IMR-90 (cell line): ENCODE results near the gene DRD2. TPM values are rescaled to one million over a fixed set of nuclear protein-coding genes. Genes with fewer than 3 reads are reported as not detected.

Experiments
- ATAC-seq: fragments of 200-7000 bp; cut with Tn5 transposase; 2 replicates; pipeline ENCODE4 v1.9.1; 2020; ENCODE audit warnings: low read depth, mild to moderate bottlenecking, moderate library complexity
- BruUV-seq: library from RNA; stranded (reverse); fragments of 400-500 nt; replicated peaks from 2 replicates; lab custom pipeline; 2021; lab: Mats Ljungman, UMichigan
- CTCF ChIA-PET: fragments of 300-600 bp; formaldehyde crosslinking; extraction: SDS; loops from one replicate; lab custom pipeline; 2021; ENCODE audit warnings: antibody characterized with exemption; lab: Yijun Ruan, JAX
- POLR2A ChIA-PET: fragments of 300-600 bp; sonication (Branson Sonifier 250); formaldehyde crosslinking; loops from one replicate; lab custom pipeline; 2022; ENCODE audit warnings: antibody characterized with exemption; ENCODE audit not compliant: unreplicated experiment; lab: Charles Lee
- DNase-seq: peaks from one replicate; pipeline ENCODE4 v3.0.0; 2013
- H2AFZ ChIP-seq: replicated peaks from 2 replicates; pipeline ENCODE3; 2013; ENCODE audit warnings: low read length, mild to moderate bottlenecking; ENCODE audit not compliant: poor library complexity
- H2AK5ac ChIP-seq: 2 replicates; pipeline ENCODE4 v1.6.1; 2013; ENCODE audit warnings: low read depth, low read length, inconsistent platforms
- H2AK9ac ChIP-seq: replicated peaks from 2 replicates; pipeline ENCODE3; 2013; ENCODE audit warnings: mild to moderate bottlenecking, low read depth, low read length, moderate library complexity; ENCODE audit not compliant: poor library complexity
- H2BK120ac ChIP-seq: 2 replicates; pipeline ENCODE4 v1.6.1; 2013; ENCODE audit warnings: low read depth, low read length, inconsistent platforms
- H2BK15ac ChIP-seq: 3 replicates; pipeline ENCODE4 v1.6.1; 2013; ENCODE audit warnings: low read depth, low read length, inconsistent platforms
- H2BK20ac ChIP-seq: 2 replicates; pipeline ENCODE4 v1.6.1; 2013; ENCODE audit warnings: low read depth, mild to moderate bottlenecking, inconsistent platforms, low read length, moderate library complexity
- H2BK5ac ChIP-seq: 2 replicates; pipeline ENCODE4 v1.6.1; 2013; ENCODE audit warnings: mild to moderate bottlenecking, low read depth, low read length, inconsistent platforms; ENCODE audit not compliant: poor library complexity, severe bottlenecking
- H3K14ac ChIP-seq: replicated peaks from 2 replicates; pipeline ENCODE4 v1.6.1; 2013; ENCODE audit warnings: low read depth, low read length, inconsistent platforms
- H3K18ac ChIP-seq: 2 replicates; pipeline ENCODE4 v1.6.1; 2013; ENCODE audit warnings: low read depth, low read length, control low read depth
- H3K23ac ChIP-seq: 2 replicates; pipeline ENCODE4 v1.6.1; 2013; ENCODE audit warnings: low read depth, low read length, inconsistent platforms
- H3K27ac ChIP-seq: 2 replicates; pipeline ENCODE4 v1.5.1; 2013; ENCODE audit warnings: mild to moderate bottlenecking, control low read depth, low read length; ENCODE audit not compliant: insufficient read depth
- H3K27me3 ChIP-seq: 2 replicates; pipeline ENCODE4 v1.6.1; 2013; ENCODE audit warnings: low read length; ENCODE audit not compliant: control insufficient read depth, insufficient read depth
- H3K36me3 ChIP-seq: 2 replicates; pipeline ENCODE4 v1.6.1; 2013; ENCODE audit warnings: low read length, mixed read lengths; ENCODE audit not compliant: control insufficient read depth, insufficient read depth
- H3K4ac ChIP-seq: 2 replicates; pipeline ENCODE4 v1.6.1; 2013; ENCODE audit warnings: low read depth, low read length, inconsistent platforms
- H3K4me1 ChIP-seq: 2 replicates; pipeline ENCODE4 v1.6.1; 2013; ENCODE audit warnings: low read length, mixed read lengths; ENCODE audit not compliant: control insufficient read depth, insufficient read depth
- H3K4me2 ChIP-seq: 2 replicates; pipeline ENCODE4 v1.6.1; 2013; ENCODE audit warnings: low read depth, mild to moderate bottlenecking, control low read depth, low read length, moderate library complexity
- H3K4me3 ChIP-seq: 2 replicates; pipeline ENCODE4 v1.5.1; 2013; ENCODE audit warnings: low read depth, mild to moderate bottlenecking, control low read depth, low read length, moderate library complexity; ENCODE audit not compliant: insufficient read depth
- H3K56ac ChIP-seq: 2 replicates; pipeline ENCODE4 v1.6.1; 2013; ENCODE audit warnings: low read length, inconsistent platforms; ENCODE audit not compliant: insufficient read depth; ENCODE audit errors: extremely low read depth
- H3K79me1 ChIP-seq, 2 experiments: 2 replicates each; pipeline ENCODE4 v1.6.1; 2013; ENCODE audit warnings: low read length in 2 of 2, inconsistent platforms in 1 of 2, low read depth in 1 of 2
- H3K9ac ChIP-seq: 2 replicates; pipeline ENCODE4 v1.6.1; 2013; ENCODE audit warnings: low read depth, low read length, control low read depth
- H3K9me1 ChIP-seq: 2 replicates; pipeline ENCODE4 v1.6.1; 2013; ENCODE audit warnings: low read length, inconsistent platforms; ENCODE audit not compliant: insufficient read depth
- H3K9me3 ChIP-seq: 2 replicates; pipeline ENCODE4 v1.6.1; 2013; ENCODE audit warnings: low read length; ENCODE audit not compliant: control insufficient read depth, insufficient read depth
- H4K20me1 ChIP-seq: 2 replicates; pipeline ENCODE4 v1.6.1; 2013; ENCODE audit warnings: low read length, inconsistent platforms; ENCODE audit not compliant: insufficient read depth
- H4K5ac ChIP-seq: 2 replicates; pipeline ENCODE4 v1.6.1; 2013; ENCODE audit warnings: mild to moderate bottlenecking, low read depth, low read length, control low read depth
- H4K8ac ChIP-seq, 2 experiments: 2 replicates each; pipeline ENCODE4 v1.6.1; 2013; ENCODE audit warnings: low read depth in 2 of 2, low read length in 2 of 2, control low read depth in 1 of 2, inconsistent platforms in 1 of 2
- H4K91ac ChIP-seq: 2 replicates; pipeline ENCODE4 v1.6.1; 2013; ENCODE audit warnings: low read depth, low read length, inconsistent platforms; ENCODE audit not compliant: insufficient read depth
- BHLHE40 ChIP-seq: fragments of 150-350 bp; IDR thresholded peaks from 2 replicates; pipeline ENCODE4 v1.6.1; 2016; ENCODE audit warnings: mild to moderate bottlenecking, low read depth, low read length
- CEBPB ChIP-seq: IDR thresholded peaks from 2 replicates; pipeline ENCODE4 v1.6.1; 2012; ENCODE audit warnings: low read depth, low read length, improper control_type of control experiment
- CHD1 ChIP-seq: IDR thresholded peaks from 2 replicates; pipeline ENCODE4 v1.6.1; 2012; ENCODE audit warnings: low read depth, low read length, improper control_type of control experiment
- FOS ChIP-seq: fragments of 150-350 bp; IDR thresholded peaks from 2 replicates; pipeline ENCODE4 v1.6.1; 2016; ENCODE audit warnings: low read depth, low read length
- MAFK ChIP-seq: IDR thresholded peaks from 2 replicates; pipeline ENCODE4 v1.6.1; 2012; ENCODE audit warnings: low read depth, low read length, improper control_type of control experiment
- MAZ ChIP-seq: IDR thresholded peaks from 2 replicates; pipeline ENCODE4 v1.6.1; 2012; ENCODE audit warnings: low read depth, mild to moderate bottlenecking, low read length, improper control_type of control experiment, moderate library complexity, borderline replicate concordance
- MXI1 ChIP-seq: IDR thresholded peaks from 2 replicates; pipeline ENCODE4 v1.6.1; 2012; ENCODE audit warnings: low read depth, mild to moderate bottlenecking, low read length, moderate library complexity, borderline replicate concordance
- NFE2L2 ChIP-seq: fragments of 150-350 bp; IDR thresholded peaks from 2 replicates; pipeline ENCODE4 v1.6.1; 2016; ENCODE audit warnings: low read depth, mild to moderate bottlenecking, low read length
- POLR2A ChIP-seq: IDR thresholded peaks from 2 replicates; pipeline ENCODE4 v1.6.1; 2012; ENCODE audit warnings: mild to moderate bottlenecking, low read depth, low read length
- RAD21 ChIP-seq: IDR thresholded peaks from 2 replicates; pipeline ENCODE4 v1.6.1; 2012; ENCODE audit warnings: low read length, improper control_type of control experiment
- RCOR1 ChIP-seq: IDR thresholded peaks from 2 replicates; pipeline ENCODE4 v1.6.1; 2012; ENCODE audit warnings: mild to moderate bottlenecking, low read length, improper control_type of control experiment; ENCODE audit not compliant: insufficient replicate concordance
- RFX5 ChIP-seq: IDR thresholded peaks from 2 replicates; pipeline ENCODE4 v1.8.0; 2012; ENCODE audit warnings: low read depth, mild to moderate bottlenecking, low read length, moderate library complexity
- SMC3 ChIP-seq: fragments of 150-350 bp; IDR thresholded peaks from 2 replicates; pipeline ENCODE4 v1.6.1; 2016; ENCODE audit warnings: low read depth, mild to moderate bottlenecking, antibody characterized with exemption, low read length, moderate library complexity
- WGBS, 2 experiments: methylation state at CpG; one replicate each; pipeline versions ENCODE4 v1.1.5 to v1.1.7; 2013; ENCODE audit warnings: missing lambda C conversion rate in 2 of 2; ENCODE audit not compliant: insufficient read length in 1 of 2; ENCODE audit errors: extremely low coverage in 2 of 2; 5-methylcytosine and 5-hydroxymethylcytosine counted together
- dilution Hi-C: fragments of 300-500 bp; cut with HindIII; formaldehyde crosslinking; loops from one replicate; pipeline ENCODE4 v1.14.3; 2018; ENCODE audit warnings: low sequenced_read_pairs; ENCODE audit not compliant: unreplicated experiment
- in situ Hi-C: fragments of 300-500 bp; cut with MboI; formaldehyde crosslinking; loops from 3 replicates; pipeline ENCODE4 v1.14.3; 2019; ENCODE audit warnings: low sequenced_read_pairs, inconsistent platforms, mixed read lengths
- intact Hi-C: fragments of 100-400 bp; cut with micrococcal nuclease; formaldehyde crosslinking; loops from 2 replicates; pipeline ENCODE4 v1.10.0; 2022
- polyA plus RNA-seq, 3 experiments: library from polyadenylated mRNA; depleted of rRNA; stranded (reverse); fragments of >200 nt; gene quantifications; 2 replicates each; pipeline ENCODE4 v1.2.3, GENCODE V29; 2012; ENCODE audit warnings: low replicate concordance in 1 of 3
- total RNA-seq: library from RNA; depleted of rRNA; stranded (reverse); fragments of >200 nt; gene quantifications from 2 replicates; pipeline ENCODE4 v1.2.3, GENCODE V29; 2012
- TF ChIP-seq, protein P1 (sequence below): fragments of 150-350 bp; IDR thresholded peaks from 2 replicates; pipeline ENCODE4 v1.6.1; 2016; ENCODE audit warnings: low read depth, mild to moderate bottlenecking, low read length, moderate library complexity, borderline replicate concordance
- TF ChIP-seq, protein P2 (sequence below): conservative IDR thresholded peaks from 2 replicates; pipeline ENCODE4 v1.5.1; 2012; ENCODE audit warnings: mild to moderate bottlenecking, low read depth, low read length, improper control_type of control experiment
- TF ChIP-seq, protein P3 (sequence below): fragments of 150-350 bp; IDR thresholded peaks from 2 replicates; pipeline ENCODE4 v1.6.1; 2017; ENCODE audit warnings: mild to moderate bottlenecking, antibody characterized with exemption, low read length, low read depth

The DRD2 gene
- total and polyA plus RNA-seq, 2 of the 4 experiments (the other 2 are of a cell fraction): not detected

DNA sequence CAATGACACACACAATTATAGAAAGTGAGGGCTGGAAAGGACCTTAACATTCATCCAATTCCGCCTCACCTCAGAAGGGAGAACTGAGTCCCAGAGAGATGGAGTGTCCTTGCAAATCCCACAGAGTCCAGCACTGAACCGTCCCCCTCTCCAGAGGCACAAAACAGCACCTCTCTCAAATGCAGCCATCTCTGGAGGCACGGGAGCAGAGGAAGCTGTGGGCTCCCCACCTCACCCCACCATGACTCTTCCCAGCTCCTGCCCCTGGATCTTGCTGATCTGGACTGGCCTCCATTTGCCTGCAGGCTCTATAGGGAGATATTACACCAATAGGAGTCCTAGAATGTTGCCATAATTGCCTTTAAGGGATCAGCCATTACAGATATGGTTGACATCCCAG, 1.4 kb upstream of the DRD2 start:
- Histone ChIP-seq H3K4me1 (no peaks in the 10 kb centered on the region), H3K79me1 (no peaks in the 10 kb centered on the region), H3K9me3 (no peaks in the 10 kb centered on the region), H3K27ac (no peak overlapping the region), H2BK15ac (no peak overlapping the region), H3K18ac (no peak overlapping the region), H4K91ac (no peak overlapping the region), H2AK9ac (no peak overlapping the region), H3K4me2 (no peak overlapping the region), H4K5ac (no peak overlapping the region), H3K14ac (no peak overlapping the region), H3K23ac (no peak overlapping the region), H3K56ac (no peak overlapping the region), H3K4me3 (no peak overlapping the region), H2AK5ac (no peak overlapping the region), H3K4ac (no peak overlapping the region), H2BK5ac (no peak overlapping the region), H3K9ac (no peak overlapping the region), H4K20me1 (no peaks in the 10 kb centered on the region), H3K36me3 (no peaks in the 10 kb centered on the region), H4K8ac (no peak overlapping the region), H2AFZ (no peak overlapping the region), H2BK120ac (no peak overlapping the region), H3K27me3 (peaks cover 22% of the 10 kb centered on the region), H2BK20ac (no peak overlapping the region), H3K9me1 (no peaks in the 10 kb centered on the region)
- CTCF ChIA-PET: no interaction called here
- POLR2A ChIA-PET: no interaction called here
- dilution Hi-C loops: no loop called here
- BruUV-seq: no TSS peak
- 67% methylated on average over 1 of the region's 3 CpGs; no CpG with 5 or more reads in 1 of the 2 experiments for WGBS, 2 experiments
- ATAC-seq (no peak), DNase-seq (no peak)
- in situ Hi-C loops: no loop called here
- TF ChIP-seq RCOR1 (no peak), SMC3 (no peak), RAD21 (no peak), CEBPB (no peak), MAZ (no peak), BHLHE40 (no peak), FOS (no peak), CHD1 (no peak), MXI1 (no peak), RFX5 (no peak), MAFK (no peak), POLR2A (no peak), NFE2L2 (no peak)
- TF ChIP-seq, protein P1, sequence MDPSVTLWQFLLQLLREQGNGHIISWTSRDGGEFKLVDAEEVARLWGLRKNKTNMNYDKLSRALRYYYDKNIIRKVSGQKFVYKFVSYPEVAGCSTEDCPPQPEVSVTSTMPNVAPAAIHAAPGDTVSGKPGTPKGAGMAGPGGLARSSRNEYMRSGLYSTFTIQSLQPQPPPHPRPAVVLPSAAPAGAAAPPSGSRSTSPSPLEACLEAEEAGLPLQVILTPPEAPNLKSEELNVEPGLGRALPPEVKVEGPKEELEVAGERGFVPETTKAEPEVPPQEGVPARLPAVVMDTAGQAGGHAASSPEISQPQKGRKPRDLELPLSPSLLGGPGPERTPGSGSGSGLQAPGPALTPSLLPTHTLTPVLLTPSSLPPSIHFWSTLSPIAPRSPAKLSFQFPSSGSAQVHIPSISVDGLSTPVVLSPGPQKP: no peak
- TF ChIP-seq, protein P2, sequence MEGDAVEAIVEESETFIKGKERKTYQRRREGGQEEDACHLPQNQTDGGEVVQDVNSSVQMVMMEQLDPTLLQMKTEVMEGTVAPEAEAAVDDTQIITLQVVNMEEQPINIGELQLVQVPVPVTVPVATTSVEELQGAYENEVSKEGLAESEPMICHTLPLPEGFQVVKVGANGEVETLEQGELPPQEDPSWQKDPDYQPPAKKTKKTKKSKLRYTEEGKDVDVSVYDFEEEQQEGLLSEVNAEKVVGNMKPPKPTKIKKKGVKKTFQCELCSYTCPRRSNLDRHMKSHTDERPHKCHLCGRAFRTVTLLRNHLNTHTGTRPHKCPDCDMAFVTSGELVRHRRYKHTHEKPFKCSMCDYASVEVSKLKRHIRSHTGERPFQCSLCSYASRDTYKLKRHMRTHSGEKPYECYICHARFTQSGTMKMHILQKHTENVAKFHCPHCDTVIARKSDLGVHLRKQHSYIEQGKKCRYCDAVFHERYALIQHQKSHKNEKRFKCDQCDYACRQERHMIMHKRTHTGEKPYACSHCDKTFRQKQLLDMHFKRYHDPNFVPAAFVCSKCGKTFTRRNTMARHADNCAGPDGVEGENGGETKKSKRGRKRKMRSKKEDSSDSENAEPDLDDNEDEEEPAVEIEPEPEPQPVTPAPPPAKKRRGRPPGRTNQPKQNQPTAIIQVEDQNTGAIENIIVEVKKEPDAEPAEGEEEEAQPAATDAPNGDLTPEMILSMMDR: no peak
- TF ChIP-seq, protein P3, sequence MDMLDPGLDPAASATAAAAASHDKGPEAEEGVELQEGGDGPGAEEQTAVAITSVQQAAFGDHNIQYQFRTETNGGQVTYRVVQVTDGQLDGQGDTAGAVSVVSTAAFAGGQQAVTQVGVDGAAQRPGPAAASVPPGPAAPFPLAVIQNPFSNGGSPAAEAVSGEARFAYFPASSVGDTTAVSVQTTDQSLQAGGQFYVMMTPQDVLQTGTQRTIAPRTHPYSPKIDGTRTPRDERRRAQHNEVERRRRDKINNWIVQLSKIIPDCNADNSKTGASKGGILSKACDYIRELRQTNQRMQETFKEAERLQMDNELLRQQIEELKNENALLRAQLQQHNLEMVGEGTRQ: no peak
- intact Hi-C loops: no loop called here
